ENCODE measurements around the gene CDSN.

GRCh38 chr6:31125162-31125561 lies 4.9 kb upstream of the CDSN start:
- TF ChIP-seq CTCF (IDR thresholded peaks at IDR 0.05) = no peak
- TF ChIP-seq POLR2A (IDR thresholded peaks at IDR 0.05) = no peak
